GM21423 (cell line): Measurements from ENCODE around the gene C17orf78.
"Not testable (repeated sequence)": the region's sequence is repeated elsewhere in the genome, so short reads cannot be mapped to it uniquely, and the experiment has no call there.

Experiments
- ATAC-seq: cut with Tn5 transposase; IDR thresholded peaks from one replicate; pipeline ENCODE4 v1.9.1; 2021; ENCODE audit warnings: mild to moderate bottlenecking, moderate library complexity; ENCODE audit not compliant: unreplicated experiment

C17orf78 gene

DNA sequence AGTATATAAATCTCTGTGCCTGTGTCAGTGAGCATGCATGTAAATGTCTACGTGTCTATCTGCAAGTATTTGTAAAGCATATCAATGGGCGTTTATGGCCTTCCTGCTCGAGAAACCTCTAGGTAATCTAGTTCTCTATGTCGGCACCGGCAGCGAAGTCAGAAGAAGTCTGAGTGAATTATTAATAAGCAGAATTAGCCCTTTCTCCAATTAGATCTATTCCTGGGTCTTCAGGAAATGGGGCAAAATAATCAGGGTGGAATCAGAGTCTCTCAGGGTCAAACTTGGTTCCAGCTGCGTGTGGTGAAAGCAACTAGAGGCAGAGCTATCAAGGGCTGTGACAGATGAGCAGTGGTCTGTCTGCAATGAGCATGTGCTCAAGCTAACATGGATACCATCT, at the start of gene C17orf78:
C17orf78 (plus strand) TSS at position 280 of the 400 bp plus-strand sequence; CDS start at position 388, 108 bp downstream.
- ATAC-seq: no peak

DNA sequence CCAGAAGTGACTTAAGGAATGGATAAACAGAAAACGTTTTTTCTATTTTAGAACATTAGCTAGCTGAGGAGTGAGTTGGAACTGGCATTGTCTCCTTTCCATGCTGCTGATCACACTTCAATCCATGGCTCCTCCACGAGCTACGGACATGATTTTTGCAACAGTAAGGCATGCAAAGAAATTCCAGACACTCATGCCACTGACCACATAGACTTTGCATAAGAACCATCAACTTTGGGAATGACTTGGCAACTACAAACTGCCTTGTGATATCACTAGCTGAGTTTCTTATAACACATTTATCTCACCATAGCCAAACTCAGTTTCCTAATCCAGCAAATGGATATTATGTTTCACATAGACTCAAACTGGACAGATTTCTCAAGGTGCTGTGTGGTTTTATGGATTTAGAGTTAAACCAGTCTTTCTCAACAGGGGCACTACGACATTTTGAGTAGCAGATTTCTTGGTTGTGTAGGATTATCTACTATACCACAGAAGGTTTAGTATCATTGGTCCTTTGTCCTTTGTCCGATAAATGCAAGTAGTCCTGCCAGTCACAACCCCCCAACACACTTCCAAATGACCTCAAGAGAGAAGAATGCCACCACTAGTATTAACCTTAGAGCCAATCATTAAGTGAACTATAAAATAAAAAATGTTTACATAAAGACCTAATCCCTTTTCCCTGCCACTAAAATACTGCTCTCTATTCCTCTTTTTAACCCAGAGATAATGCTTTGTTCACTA, 48.3 kb upstream of the C17orf78 start:
- no peak for ATAC-seq

DNA sequence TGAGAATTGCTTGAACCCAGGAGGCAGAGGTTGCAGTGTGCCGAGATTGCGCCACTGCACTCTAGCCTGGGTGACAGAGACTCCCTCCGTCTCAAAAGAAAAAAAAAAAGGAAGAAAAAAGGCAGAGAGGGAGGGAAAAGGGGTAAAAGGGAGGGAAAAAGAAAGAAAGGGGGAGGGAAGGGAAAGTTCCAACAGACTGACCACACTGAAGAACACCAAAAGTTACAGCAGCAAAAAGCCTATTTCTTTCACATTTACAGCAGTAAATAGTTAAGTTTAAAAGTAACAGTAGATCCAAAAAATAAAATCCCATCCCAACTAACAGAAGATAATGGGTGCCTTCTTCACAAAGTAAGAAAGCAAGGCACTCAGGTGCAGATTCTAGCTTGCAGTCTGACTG, 36.9 kb upstream of the C17orf78 start:
- no peak for ATAC-seq

- ATAC-seq: no peak
Measured at GRCh38 chr17:37339321-37339720, 36.5 kb upstream of the C17orf78 start.

DNA sequence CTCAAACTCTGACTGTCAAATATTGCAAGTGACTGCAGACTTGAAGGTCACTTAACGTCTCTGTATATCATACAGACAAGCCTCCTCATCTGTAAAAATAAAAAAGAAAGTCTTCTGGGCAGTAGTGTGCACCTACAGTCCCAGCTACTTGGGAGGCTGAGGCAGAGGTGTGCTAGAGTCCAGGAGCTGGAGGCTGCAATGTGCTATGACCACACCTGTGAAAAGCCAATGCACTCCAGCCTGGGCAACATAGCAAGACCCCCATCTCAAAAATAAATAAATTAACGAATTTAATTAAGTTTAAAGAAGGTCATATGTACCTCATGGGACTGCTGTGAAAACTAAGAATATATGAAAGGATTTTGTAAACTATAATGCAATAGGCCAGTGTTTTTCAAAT, 35.0 kb upstream of the C17orf78 start:
- ATAC-seq: no peak

- no peak for ATAC-seq
Measured at GRCh38 chr17:37342589-37342988, 33.2 kb upstream of the C17orf78 start.

GRCh38 chr17:37344519-37344918, 31.3 kb upstream of the C17orf78 start:
- no peak for ATAC-seq

GRCh38 chr17:37346863-37347402, 28.9 kb upstream of the C17orf78 start:
- ATAC-seq: not testable (repeated sequence)

DNA sequence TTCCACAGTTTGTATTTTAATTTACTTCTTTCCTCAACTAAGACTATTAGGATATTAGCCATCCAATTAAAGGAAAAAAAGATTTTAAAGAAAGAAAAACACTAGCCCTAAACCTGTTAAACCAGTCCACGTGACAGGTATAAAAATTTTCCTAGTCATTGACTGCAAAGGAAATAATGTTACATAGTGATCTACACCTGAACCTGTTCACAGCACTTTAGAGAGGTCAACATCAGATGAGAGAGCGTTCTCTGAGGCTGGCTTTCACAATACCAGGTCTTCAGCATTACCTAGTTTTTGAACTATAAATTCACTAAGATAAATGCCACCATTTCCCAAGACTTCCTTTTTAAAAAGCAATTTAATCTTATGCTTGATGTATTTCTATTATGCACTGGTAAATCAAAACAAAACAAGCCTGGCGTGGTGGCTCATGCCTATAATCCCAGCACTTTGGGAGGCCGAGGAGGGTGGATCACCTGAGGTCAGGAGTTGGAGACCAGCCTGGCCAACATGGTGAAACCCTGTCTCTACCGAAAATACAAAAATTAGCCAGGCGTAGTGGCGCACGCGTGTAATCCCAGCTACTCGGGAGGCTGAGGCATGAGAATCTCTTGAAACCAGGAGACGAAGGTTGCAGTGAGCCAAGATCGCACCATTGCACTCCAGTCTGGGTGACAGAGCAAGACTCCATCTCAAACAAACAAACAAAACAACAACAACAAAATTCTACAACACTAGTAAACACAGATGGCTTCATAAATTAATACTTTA, 18.8 kb upstream of the C17orf78 start:
- not testable (repeated sequence) for ATAC-seq

GRCh38 chr17:37358098-37358829, 17.5 kb upstream of the C17orf78 start:
- ATAC-seq: peak; percentile 15

GRCh38 chr17:37358830-37359681, 16.7 kb upstream of the C17orf78 start:
- ATAC-seq: peak; percentile 92

GRCh38 chr17:37359682-37360188, 16.1 kb upstream of the C17orf78 start:
- no peak for ATAC-seq

GRCh38 chr17:37360632-37361031, 15.2 kb upstream of the C17orf78 start:
- ATAC-seq: no peak

DNA sequence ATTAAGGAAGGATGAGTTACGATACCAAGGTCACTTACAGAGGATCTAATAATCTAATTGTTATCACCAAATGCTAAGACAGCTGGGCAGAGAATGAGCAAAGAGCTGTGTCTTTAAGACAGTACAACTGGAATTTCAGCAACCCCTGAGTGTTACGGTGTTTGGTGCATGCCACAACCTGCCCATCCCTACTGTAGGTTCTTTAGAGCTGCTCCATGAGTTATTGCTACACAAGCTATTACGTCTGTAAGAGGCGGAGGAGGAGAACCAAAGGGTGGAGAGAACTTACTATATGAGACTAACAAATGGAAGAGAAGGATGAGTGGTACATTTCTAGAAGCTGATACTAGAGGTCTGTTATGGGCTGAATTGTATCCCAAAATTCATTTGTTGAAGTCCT, 14.2 kb upstream of the C17orf78 start:
- ATAC-seq: no peak

DNA sequence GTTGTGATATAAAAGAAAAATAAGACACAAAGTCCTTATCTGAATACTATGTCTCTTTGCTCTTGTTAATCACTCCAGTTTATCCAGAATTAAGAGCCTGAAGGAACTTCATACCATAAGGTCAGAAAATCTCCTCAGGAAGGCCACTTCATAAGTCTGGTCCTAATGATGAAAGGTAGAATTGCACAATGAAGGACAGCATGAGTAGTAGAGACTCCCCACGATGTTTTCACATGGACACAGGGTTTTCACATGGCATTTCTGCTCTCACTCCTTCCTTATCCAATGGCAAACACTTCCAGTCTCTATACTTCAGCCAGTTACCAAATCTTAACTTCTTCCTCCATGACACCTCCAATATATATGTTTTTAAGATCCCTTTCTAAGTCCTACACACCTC, 10.2 kb upstream of the C17orf78 start:
- ATAC-seq: no peak

- no peak for ATAC-seq
Measured at GRCh38 chr17:37368577-37368976, 7.2 kb upstream of the C17orf78 start.

DNA sequence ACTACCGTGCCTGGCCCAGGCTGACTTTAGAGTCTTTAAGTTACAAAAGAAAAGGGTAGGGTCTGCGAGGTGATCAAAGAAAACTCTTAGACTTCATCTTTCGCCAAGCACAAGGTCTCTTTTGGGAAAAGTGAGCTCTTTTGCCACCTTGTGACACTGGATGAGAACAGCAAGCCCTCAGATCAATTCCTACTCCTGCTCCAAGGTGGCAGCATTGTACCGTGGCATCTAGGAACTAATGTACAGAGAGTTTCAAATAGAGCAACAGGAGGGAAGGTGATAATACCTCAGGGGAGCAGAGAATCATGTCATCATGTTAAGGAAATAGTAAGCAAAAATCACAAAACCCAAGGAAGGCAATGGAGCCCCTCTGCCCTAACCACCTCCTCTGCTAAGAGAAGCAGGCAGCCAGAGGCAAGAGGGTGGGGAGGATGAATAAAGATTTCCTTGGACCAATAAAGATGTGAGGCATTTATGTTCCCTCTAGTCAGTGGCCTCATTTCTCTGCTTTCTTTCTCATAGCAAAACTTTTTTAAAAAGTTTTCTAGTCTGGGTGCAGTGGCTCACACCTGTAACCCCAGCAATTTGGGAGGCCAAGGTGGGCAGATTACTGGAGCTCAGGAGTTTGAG, 2.1 kb upstream of the C17orf78 start:
- peak; percentile 59 for ATAC-seq

GRCh38 chr17:37382056-37382455, 6.3 kb downstream of the C17orf78 start:
- no peak for ATAC-seq

DNA sequence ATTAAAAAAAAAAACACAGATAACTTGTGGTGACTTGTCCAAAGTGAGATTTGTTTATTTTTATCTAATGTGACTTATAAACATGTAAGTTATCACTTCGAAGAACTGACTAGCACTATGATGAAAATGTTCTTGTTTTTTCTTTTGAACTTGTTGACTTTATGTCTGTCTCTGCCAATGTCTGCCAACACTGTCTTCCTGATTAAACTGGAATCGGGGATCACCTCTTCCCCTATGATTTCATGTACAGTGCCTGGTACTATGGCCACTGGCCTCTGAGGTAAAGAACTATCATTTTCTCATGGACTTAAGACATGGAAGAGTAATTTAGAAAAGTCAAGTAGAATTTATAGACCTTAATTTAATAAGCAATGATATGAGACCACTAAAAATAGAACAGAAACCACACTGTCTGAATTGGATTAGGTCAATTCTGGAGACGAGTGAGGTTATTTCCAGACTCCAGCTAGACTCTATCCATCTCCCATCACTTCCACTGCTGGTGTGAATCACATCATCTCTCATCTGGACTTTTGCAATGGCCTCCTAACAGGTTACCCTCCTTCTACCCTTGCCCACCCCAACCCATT, 8.9 kb downstream of the C17orf78 start:
- ATAC-seq: no peak
